CD1c-positive myeloid dendritic cell (primary cell): ENCODE data around the gene EFCAB13.

ENCODE experiments used
- DNase-seq: peaks from one replicate; pipeline ENCODE4 v3.0.0-alpha.2; 2016; ENCODE audit errors: extremely low spot score

EFCAB13 gene

DNA sequence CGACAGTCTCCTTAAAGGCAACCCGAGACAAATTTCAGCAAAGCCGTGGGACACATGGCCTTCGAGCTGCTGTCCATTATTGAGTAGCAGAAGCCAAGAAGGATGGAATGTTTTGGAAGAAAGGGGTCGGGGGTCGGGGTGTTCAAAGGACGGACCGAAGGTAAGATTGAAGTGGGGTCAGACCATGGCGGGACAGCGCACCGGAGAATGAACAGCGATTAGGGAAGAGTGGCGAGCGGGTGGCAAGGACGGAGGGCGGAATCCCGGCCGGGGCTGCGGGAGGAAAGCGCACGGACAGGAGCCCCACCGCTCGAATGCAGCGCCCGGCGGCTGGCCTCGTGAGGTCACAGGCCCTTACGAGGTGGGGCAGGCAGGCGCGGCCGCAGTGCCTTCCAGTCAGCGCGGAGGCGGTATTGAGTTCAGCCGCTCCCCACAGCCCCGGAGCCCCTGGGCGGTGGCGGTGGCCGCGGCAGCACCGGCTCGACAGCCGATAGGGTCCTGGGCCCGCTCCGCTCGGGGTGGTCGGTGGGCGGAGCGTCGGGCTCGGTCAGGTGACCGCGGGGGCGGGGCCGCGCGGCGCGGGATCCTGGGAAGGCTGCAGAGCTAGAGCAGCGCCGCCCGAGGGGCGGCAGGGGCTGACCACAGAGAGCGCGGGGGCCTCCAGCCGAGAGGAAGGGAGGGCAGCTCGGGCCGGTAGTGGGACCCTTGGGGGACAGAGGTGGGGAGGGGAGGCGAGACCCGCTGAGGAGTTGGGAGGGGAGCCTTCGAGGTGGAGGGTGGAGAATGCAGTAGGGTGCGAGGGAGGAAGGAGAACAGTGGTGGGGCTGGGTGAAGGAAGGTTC, at the start of gene EFCAB13:
Gene EFCAB13, plus strand, starts transcription at position 574 of the 842 bp plus-strand sequence. CDS start 4,399 bp downstream, outside the sequence.
- peak; percentile 85 for DNase-seq

- no peak for DNase-seq
Observed at GRCh38 chr17:47274319-47275069, 49.3 kb upstream of the EFCAB13 start.

DNA sequence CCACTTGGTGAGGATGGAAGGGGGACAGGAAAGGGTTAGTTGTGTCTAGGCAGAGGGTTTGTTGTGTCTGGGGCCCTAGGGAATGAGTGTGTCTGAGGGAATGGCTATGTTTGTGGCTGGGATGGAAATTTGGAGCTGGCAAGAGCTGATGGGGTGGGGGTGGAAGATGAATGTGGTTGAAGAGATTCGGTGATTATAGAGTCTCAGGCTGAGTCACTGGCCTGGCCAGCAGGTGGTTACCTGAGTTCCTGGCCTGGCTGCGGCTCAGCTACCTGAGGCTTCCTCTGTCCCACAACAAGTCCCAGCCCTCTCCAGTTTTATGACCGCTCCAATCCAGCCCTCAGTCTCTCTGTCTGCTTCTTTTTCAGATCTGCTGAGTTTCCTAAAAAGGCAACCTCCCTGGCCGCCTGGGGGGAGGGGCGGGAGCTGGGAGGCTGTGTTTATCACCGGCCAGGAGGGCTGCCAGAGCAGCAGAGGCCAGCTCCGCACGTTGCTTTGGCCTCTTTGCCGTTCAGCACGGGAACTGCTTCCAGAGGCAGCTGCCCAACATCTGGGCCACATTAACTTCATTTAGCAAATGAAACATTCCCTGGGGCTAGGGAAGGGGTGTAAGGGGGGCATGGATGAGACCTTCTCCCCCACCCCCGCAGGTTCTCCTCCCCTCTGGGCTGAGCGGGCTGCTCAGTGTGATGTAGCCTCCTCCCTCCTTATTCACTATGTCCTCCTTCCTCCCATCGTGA, 48.3 kb upstream of the EFCAB13 start:
- no peak for DNase-seq

DNA sequence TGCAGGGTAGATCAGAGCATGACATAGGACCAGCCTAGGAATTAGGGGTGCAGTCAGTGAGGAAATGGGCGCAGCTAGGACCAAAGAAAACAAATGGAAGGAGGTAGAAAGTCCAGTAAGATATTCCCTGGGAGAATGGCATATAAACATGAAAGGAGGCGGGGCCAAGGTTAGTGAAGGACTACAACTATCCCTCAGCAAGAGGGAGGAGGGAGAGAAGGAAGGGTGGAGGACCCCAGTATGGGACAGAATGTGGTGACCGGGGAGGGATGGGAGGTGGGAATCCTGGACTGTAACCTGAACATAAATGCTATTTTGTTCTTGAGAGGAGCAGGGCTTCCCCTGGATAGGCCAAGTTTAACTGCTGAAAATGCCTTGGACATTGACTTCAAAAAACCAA, 47.3 kb upstream of the EFCAB13 start:
- no peak for DNase-seq

GRCh38 chr17:47276868-47277267, 46.9 kb upstream of the EFCAB13 start:
- no peak for DNase-seq

- DNase-seq, result no peak
Observed at GRCh38 chr17:47277921-47278320, 45.8 kb upstream of the EFCAB13 start.

GRCh38 chr17:47278561-47278960, 45.2 kb upstream of the EFCAB13 start:
- no peak for DNase-seq

GRCh38 chr17:47279062-47279801, 44.5 kb upstream of the EFCAB13 start:
- peak; percentile 88 for DNase-seq

GRCh38 chr17:47280072-47280811, 43.5 kb upstream of the EFCAB13 start:
- no peak for DNase-seq

- DNase-seq, result peak; percentile 25
Observed at GRCh38 chr17:47281216-47281615, 42.5 kb upstream of the EFCAB13 start.

DNA sequence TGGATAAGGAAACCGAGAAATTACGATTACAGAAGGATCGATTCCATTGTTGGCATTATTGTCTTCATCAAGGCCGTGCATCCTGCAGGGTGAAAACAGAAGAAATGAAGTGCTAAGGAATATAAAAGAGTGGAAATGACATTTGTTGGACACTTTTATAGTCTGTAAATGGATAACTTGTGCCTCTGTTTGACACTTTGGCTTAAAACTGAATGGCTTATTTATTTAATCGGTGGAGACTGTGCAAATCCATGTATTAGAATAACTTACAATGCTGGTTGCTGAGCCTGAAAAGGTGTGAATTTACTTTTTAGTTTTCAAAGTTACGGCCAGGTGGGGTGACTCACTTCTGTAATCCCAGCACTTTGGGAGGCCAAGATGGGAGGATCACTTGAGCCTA, 38.8 kb upstream of the EFCAB13 start:
- DNase-seq, result no peak

GRCh38 chr17:47286198-47286914, 37.4 kb upstream of the EFCAB13 start:
- no peak for DNase-seq

- no peak for DNase-seq
Observed at GRCh38 chr17:47287068-47287467, 36.7 kb upstream of the EFCAB13 start.

DNA sequence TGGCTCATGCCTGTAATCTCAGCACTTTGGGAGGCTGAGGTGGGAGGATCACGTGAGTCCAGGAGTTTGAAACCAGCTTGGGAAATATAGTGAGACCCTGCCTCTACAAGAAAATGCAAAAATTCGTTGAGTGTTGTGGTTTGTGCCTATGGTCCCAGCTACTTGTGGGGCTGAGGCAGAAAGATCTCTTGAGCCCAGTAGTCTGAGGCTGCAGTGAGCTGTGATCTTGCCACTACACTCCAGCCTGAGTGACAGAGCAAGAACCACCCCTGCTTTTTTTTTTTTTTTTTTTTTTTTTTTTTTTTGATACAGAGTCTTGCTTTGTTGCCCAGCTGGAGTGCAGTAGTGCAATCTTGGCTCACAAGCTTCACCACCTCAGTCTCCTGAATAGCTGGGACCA, 36.1 kb upstream of the EFCAB13 start:
- no peak for DNase-seq

DNA sequence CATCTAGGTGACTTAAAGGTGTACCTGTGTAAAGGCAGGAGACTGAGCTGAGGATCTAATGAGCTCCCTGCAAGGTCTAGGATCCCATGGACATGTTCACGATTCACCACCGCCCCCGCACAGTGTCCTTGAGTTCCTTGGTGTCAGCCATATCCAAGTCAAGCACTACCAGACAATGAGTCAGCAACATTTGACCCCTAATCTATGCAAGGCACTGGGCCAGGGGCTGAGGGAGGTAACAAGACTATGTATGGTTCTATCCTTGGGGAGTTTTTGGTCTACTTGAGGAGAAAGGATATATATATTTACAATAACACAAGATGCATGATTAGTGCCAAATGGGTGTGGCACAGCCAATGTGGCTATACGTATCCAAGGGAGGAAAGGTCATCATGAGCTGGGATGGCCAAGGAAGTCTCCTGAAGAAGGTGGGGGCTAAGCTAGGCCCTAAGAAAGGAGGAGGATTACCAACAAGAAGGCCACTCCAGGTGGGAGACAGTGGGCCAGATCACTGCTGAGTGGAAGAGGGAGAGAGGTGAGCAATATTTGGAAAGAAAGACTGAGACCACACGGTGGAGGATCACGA, 35.1 kb upstream of the EFCAB13 start:
- no peak for DNase-seq

DNA sequence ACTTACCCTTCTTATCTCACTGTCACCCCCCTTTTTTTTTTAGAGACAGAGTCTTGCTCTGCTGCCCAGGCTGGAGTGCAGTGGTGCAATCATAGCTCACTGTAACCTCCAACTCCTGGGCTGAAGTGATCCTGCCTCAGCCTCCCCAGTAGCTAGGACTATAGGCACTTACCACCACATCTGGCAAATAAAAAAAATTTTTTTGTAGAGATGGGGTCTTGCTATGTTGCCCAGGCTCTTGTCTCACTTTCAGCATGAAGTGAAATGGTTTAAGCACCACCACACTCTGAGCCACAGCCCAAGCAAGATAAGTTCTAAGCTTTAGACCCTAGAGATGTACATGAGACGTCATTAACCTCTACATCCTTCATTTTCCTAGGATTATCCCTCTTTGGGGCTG, 34.5 kb upstream of the EFCAB13 start:
- DNase-seq, result no peak

DNA sequence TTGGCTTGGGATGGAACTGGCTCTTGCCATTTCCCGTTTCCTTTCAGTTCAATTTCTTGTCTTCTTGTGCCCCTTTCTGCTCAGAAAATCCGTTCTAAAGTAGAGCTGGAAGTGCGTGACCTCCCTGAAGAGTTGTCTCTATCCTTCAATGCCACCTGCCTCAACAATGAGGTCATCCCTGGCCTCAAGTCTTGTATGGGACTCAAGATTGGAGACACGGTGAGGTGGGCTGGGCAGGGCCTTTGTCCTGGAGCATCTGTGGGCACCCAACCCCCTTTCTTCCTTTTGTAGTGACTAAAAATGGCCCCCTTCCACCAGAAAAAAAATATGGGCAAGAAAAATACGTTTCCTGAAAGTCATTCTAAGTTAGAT, 32.9 kb upstream of the EFCAB13 start:
- DNase-seq, result no peak

DNA sequence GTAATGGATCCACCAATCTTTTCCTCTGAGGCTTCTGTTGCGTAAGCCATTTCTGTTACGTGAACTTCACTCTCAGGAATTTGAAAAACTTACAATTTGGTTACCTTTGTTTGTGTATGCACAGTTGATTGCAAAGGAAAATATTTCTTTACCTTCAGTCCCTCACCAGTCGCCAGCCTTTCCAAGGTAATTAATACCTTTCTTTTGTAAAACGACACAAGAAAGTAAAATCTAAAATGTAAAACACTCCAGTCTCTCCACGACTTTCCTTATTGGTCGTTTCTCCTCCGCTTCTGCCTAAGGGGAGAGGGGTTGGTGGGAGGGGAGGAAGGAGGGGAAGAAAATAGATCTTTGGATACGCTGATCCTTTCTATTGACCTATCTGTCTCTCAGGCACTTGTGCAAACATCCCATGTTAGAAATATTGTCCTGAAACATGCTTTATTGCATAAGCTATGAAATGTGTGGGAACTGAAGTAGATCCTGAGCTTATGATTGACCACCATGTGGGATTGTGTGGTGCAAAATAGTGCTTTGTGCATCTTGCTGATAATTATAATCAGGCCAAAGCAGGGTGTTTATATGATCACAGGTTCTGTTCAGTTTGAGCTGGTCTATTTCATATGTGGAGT, 32.4 kb upstream of the EFCAB13 start:
- DNase-seq, result no peak

DNA sequence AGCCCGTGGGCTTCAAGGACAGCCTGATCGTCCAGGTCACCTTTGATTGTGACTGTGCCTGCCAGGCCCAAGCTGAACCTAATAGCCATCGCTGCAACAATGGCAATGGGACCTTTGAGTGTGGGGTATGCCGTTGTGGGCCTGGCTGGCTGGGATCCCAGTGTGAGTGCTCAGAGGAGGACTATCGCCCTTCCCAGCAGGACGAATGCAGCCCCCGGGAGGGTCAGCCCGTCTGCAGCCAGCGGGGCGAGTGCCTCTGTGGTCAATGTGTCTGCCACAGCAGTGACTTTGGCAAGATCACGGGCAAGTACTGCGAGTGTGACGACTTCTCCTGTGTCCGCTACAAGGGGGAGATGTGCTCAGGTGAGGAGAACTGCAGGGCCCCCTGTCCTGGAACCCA, 31.5 kb upstream of the EFCAB13 start:
- no peak for DNase-seq
